NCI-H187 (cell line): ENCODE data around the gene CCDC70.
"Not testable (repeated sequence)": the region's sequence is repeated elsewhere in the genome, so short reads cannot be mapped to it uniquely, and the experiment has no call there.

Experiments used
- DNase-seq, 2 experiments: peaks; one replicate each; lab custom pipeline; 2025; lab: John Stamatoyannopoulos, UW

CCDC70 gene

GRCh38 chr13:51861723-51862300 is at the start of gene CCDC70:
Gene CCDC70, plus strand, starts transcription at chr13:51861969. Its CDS starts 3,443 bp downstream, at chr13:51865412.
- no peak for DNase-seq

- DNase-seq = no peak
These were observed 47.7 kb upstream of the CCDC70 start for GRCh38 chr13:51814071-51814470.

- DNase-seq = peak; percentile 41 to 67
These were observed 46.7 kb upstream of the CCDC70 start for GRCh38 chr13:51814825-51815650.

- DNase-seq = no peak
These were observed 45.9 kb upstream of the CCDC70 start for GRCh38 chr13:51815848-51816247.

- DNase-seq = no peak
These were observed 45.0 kb upstream of the CCDC70 start for GRCh38 chr13:51816604-51817249.

GRCh38 chr13:51817717-51818116 is 44.1 kb upstream of the CCDC70 start:
- DNase-seq = no peak

- no peak for DNase-seq
These were observed 43.5 kb upstream of the CCDC70 start for GRCh38 chr13:51818276-51818675.

GRCh38 chr13:51818781-51819511 is 42.8 kb upstream of the CCDC70 start:
- DNase-seq = no peak

GRCh38 chr13:51819544-51819943 is 42.2 kb upstream of the CCDC70 start:
- no peak for DNase-seq

- no peak for DNase-seq
These were observed 41.7 kb upstream of the CCDC70 start for GRCh38 chr13:51820016-51820597.

GRCh38 chr13:51821606-51822005 is 40.2 kb upstream of the CCDC70 start:
- DNase-seq = no peak

GRCh38 chr13:51822106-51822815 is 39.5 kb upstream of the CCDC70 start:
- DNase-seq = peak in 1 of 2 experiments; percentile 42

- DNase-seq = no peak
These were observed 38.4 kb upstream of the CCDC70 start for GRCh38 chr13:51823359-51823758.

GRCh38 chr13:51823863-51824262 is 37.9 kb upstream of the CCDC70 start:
- DNase-seq = no peak

- DNase-seq = not testable (repeated sequence)
These were observed 37.1 kb upstream of the CCDC70 start for GRCh38 chr13:51824712-51825111.

GRCh38 chr13:51825165-51825592 is 36.6 kb upstream of the CCDC70 start:
- no peak for DNase-seq

GRCh38 chr13:51825681-51826254 is 36.0 kb upstream of the CCDC70 start:
- no peak for DNase-seq

- DNase-seq = no peak
These were observed 35.2 kb upstream of the CCDC70 start for GRCh38 chr13:51826606-51827005.

- DNase-seq = no peak
These were observed 34.5 kb upstream of the CCDC70 start for GRCh38 chr13:51827254-51827653.

- DNase-seq = no peak
These were observed 32.8 kb upstream of the CCDC70 start for GRCh38 chr13:51828730-51829567.
